Epithelial cell of umbilical artery (primary cell): ENCODE results near the gene OPCML. TPM values are rescaled to one million over a fixed set of nuclear protein-coding genes. Genes with fewer than 3 reads are reported as not detected.

Source experiments
- total RNA-seq: library from RNA; depleted of rRNA; stranded (reverse); fragments of >200 nt; gene quantifications from 2 replicates; pipeline ENCODE4 v1.2.3, GENCODE V29; 2014

Gene OPCML
- total RNA-seq: not detected in 2 replicates

DNA sequence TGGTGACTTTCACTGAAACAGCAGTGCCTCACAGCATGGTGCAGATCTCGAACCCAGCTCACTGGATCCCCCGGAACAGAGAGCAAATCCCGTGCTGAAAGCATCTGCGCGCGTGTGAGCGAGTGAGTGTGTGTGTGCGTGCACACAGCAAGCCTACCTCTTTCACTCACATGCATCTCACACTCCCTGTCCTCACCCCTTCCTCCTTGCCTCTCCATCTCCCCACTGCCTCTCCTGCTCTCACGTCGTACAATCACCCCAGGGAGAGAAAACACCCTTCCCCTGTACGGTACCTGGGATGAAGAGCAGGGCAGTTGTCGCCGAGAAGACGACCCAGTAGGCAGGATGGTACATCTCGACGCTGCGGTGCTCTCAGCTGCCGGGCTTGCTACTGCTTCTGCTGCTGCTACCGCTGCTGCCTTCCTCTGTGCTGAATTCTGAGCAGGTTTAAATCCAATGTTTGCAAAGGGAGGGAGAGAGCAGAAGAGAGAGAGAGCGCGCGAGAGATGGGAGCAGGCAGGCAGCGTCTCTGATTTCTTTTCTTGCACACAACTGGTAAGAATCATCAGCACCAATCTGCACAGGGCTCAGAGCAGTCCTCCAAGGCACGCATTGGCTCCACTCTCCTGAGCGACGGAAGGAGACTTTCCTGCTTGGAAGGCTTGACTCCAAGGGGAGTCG lies at the start of gene OPCML:
OPCML (minus strand) TSS at position 531 of the 681 bp plus-strand sequence.

